Measurements from ENCODE around the gene CSN2.

Gene CSN2, protein sequence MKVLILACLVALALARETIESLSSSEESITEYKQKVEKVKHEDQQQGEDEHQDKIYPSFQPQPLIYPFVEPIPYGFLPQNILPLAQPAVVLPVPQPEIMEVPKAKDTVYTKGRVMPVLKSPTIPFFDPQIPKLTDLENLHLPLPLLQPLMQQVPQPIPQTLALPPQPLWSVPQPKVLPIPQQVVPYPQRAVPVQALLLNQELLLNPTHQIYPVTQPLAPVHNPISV

DNA sequence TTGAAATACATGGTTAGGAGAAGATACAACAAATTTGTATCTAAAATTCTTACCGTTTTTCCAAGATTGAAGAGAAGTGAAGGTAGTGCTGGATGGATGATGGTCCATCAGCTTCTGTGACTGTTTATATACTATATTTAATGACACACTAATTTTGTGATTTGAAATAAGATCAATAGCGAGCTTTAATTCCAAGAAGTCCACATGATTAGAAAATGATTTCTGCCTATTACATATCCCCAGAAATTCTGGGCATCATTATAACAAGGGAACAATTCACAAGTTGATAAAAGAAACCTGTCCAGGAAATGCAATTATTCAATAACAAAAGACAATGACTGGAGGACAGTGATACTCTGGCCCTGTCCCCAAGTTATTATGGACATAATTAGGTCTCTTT is at the start of gene CSN2:
CSN2 (minus strand) TSS at position 101 of the 400 bp plus-strand sequence. CDS start 4,733 bp downstream, outside the sequence.
- DNase-seq (ENCODE audit: low read depth in 1 of 2, low spot score in 1 of 2), result no peak
- in situ Hi-C loops (cut with HindIII; ENCODE audit: low pct_unique_long_range_greater_than_20kb, low sequenced_read_pairs), result no loop called here
- TF ChIP-seq JUND (IDR thresholded peaks at IDR 0.05; ENCODE audit: low read depth), result no peak

DNA sequence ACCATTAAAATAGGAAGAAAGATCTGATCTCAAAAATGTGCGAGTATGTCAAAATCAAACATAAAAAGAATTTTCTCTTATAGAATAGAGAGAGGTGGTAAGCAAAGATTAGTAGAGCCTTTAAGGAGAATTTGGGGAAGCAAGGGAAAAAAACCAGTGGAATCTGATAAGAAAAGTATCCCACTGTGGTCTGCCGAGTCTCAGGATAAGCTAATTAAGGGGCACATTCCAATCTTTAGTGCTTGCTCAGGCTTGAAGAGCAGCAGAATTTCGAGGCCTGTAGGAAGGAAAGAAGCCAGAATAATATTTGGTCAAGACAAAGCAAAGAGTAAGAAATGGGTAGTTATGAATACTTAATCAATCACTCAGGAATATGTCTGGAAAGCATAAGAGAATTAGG is 43.2 kb upstream of the CSN2 start:
- DNase-seq (ENCODE audit: low read depth in 1 of 2, low spot score in 1 of 2), result no peak
- in situ Hi-C loops (cut with HindIII; ENCODE audit: low pct_unique_long_range_greater_than_20kb, low sequenced_read_pairs), result no loop called here
- TF ChIP-seq JUND (IDR thresholded peaks at IDR 0.05; ENCODE audit: low read depth), result no peak

DNA sequence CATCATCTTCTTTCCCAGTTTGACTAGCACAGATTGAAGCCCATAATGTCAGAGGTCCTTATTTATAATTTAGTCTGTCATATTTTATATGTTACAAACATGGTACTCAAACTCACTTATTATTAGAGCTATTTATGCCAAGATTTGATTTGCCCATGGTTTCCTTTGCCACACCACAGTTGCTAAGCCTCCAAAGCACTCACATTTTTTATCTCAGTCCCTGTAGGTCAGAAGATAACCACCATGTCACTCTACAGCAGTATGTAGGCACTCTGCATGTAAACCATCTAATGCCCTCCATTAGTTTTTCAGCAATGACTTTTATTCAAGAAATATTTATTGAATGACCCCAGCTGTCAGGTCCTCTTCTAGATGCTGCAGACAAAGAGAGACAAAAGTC is 37.0 kb upstream of the CSN2 start:
- DNase-seq (ENCODE audit: low read depth in 1 of 2, low spot score in 1 of 2), result no peak
- in situ Hi-C loops (cut with HindIII; ENCODE audit: low pct_unique_long_range_greater_than_20kb, low sequenced_read_pairs), result no loop called here
- no peak for TF ChIP-seq JUND (IDR thresholded peaks at IDR 0.05; ENCODE audit: low read depth)

- no peak for DNase-seq (ENCODE audit: low read depth in 1 of 2, low spot score in 1 of 2)
- in situ Hi-C loops (cut with HindIII; ENCODE audit: low pct_unique_long_range_greater_than_20kb, low sequenced_read_pairs), result no loop called here
- TF ChIP-seq JUND (IDR thresholded peaks at IDR 0.05; ENCODE audit: low read depth), result no peak
Observed at GRCh38 chr4:70000711-70001110, 35.2 kb upstream of the CSN2 start.

- TF ChIP-seq JUND (IDR thresholded peaks at IDR 0.05; ENCODE audit: low read depth), result no peak
- in situ Hi-C loops (cut with HindIII; ENCODE audit: low pct_unique_long_range_greater_than_20kb, low sequenced_read_pairs), result no loop called here
- no peak for DNase-seq (ENCODE audit: low read depth in 1 of 2, low spot score in 1 of 2)
Observed at GRCh38 chr4:69999420-69999819, 33.9 kb upstream of the CSN2 start.

DNA sequence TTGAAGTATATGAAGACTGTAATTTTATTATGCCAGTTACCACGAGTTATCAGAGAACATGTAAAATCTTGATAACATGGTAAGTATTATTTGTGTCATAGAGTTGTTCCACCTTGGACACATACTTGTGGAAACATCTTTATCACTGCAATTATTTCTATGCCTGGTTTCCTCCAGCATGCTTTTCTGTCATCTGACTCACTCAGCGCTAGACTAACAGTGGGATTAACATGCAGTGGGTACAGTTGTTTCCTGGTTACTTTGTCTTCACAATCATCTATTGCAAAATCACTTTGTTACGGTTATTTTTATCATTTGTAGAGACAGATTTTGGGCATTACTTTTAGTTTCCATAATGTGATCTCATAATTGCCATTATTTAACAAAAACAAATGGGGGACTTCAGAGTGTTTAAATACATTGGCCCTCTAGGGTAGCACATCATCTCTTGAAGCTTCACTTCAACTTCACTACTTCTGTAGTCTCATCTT is 30.0 kb upstream of the CSN2 start, which contains the start of gene STATH:
STATH (plus strand) TSS at position 441 of the 491 bp plus-strand sequence. CDS start 2,472 bp downstream, outside the sequence.
- in situ Hi-C loops (cut with HindIII; ENCODE audit: low pct_unique_long_range_greater_than_20kb, low sequenced_read_pairs), result no loop called here
- no peak for TF ChIP-seq JUND (IDR thresholded peaks at IDR 0.05; ENCODE audit: low read depth)
- DNase-seq (ENCODE audit: low read depth in 1 of 2, low spot score in 1 of 2), result no peak

GRCh38 chr4:69994782-69995181 is 29.3 kb upstream of the CSN2 start:
- DNase-seq (ENCODE audit: low read depth in 1 of 2, low spot score in 1 of 2), result peak in 1 of 2 experiments; percentile 3
- no peak for TF ChIP-seq JUND (IDR thresholded peaks at IDR 0.05; ENCODE audit: low read depth)
- in situ Hi-C loops (cut with HindIII; ENCODE audit: low pct_unique_long_range_greater_than_20kb, low sequenced_read_pairs), result no loop called here

- no peak for DNase-seq (ENCODE audit: low read depth in 1 of 2, low spot score in 1 of 2)
- TF ChIP-seq JUND (IDR thresholded peaks at IDR 0.05; ENCODE audit: low read depth), result no peak
- in situ Hi-C loops (cut with HindIII; ENCODE audit: low pct_unique_long_range_greater_than_20kb, low sequenced_read_pairs), result no loop called here
Observed at GRCh38 chr4:69991016-69991415, 25.5 kb upstream of the CSN2 start.

DNA sequence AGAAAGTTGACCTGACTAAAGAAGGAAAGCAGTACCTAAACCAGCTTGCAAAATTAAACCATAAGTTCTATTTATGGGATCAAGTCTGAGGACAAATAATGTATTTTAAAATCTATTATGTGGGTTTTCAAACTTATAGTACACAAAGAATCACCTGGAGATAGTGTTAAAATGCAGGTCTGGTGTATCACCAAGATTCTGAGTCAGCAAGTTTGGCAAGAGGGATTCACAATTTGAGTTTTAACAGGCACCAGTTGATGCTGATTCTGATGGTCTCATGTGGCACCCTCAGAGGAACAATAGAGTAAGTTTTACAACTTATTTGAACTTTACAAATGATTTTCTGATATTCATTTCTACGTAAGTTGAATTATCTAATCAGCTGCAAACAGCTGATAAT is 21.1 kb upstream of the CSN2 start:
- no peak for TF ChIP-seq JUND (IDR thresholded peaks at IDR 0.05; ENCODE audit: low read depth)

DNA sequence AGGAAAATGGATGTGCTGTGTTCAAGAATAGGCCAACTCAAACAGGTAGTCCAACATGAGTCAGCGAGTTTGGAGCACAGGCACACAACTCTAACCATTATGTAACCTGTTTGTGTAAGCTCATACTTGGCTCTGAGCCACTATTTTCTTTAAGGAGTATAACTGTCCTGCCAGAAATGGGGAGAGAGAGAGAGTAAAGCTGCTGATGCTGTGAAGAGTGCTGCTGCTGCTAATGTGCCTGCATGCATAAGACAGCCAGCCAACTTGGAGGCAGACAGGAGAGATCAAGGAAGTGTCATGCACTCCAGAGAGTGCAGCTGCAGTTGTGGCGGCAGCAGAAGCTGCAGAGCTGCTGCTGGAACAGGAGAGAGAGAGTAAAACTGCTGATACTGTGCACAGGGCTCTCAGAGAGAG is 18.5 kb upstream of the CSN2 start:
- in situ Hi-C loops (cut with HindIII; ENCODE audit: low pct_unique_long_range_greater_than_20kb, low sequenced_read_pairs), result no loop called here

More for the DNA sequence above, 21.1 kb upstream of the CSN2 start:
- in situ Hi-C loops (cut with HindIII; ENCODE audit: low pct_unique_long_range_greater_than_20kb, low sequenced_read_pairs), result no loop called here
- DNase-seq (ENCODE audit: low read depth in 1 of 2, low spot score in 1 of 2), result no peak

DNA sequence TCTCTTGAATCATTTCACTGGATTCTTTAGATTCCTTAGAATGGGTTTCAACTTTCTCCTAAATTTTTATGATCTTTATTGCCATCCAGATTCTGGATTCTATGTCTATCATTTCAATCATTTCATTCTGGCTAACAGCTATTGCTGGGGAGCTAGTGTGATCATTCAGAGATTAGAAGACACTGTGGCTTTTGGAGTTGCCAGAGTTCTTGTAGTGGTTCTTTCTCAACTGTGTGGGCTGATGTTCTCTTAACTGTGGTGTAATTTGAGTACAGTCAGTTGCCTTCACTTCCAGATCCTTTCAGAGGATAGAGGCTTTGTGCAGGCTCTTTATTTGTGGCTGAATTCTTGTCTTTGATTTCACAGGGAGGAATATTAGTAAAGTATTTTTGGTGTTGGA is 12.1 kb upstream of the CSN2 start:
- in situ Hi-C loops (cut with HindIII; ENCODE audit: low pct_unique_long_range_greater_than_20kb, low sequenced_read_pairs), result no loop called here
- DNase-seq (ENCODE audit: low read depth in 1 of 2, low spot score in 1 of 2), result no peak
- TF ChIP-seq JUND (IDR thresholded peaks at IDR 0.05; ENCODE audit: low read depth), result no peak

More for the DNA sequence above, 18.5 kb upstream of the CSN2 start:
- DNase-seq (ENCODE audit: low read depth in 1 of 2, low spot score in 1 of 2), result peak; percentile 13 to 88
- TF ChIP-seq JUND (IDR thresholded peaks at IDR 0.05; ENCODE audit: low read depth), result 0 out of 2 replicates have a peak, but pooled peaks have one; percentile 12

- DNase-seq (ENCODE audit: low read depth in 1 of 2, low spot score in 1 of 2), result no peak
- no peak for TF ChIP-seq JUND (IDR thresholded peaks at IDR 0.05; ENCODE audit: low read depth)
- in situ Hi-C loops (cut with HindIII; ENCODE audit: low pct_unique_long_range_greater_than_20kb, low sequenced_read_pairs), result no loop called here
Observed at GRCh38 chr4:69974631-69975030, 9.1 kb upstream of the CSN2 start.

DNA sequence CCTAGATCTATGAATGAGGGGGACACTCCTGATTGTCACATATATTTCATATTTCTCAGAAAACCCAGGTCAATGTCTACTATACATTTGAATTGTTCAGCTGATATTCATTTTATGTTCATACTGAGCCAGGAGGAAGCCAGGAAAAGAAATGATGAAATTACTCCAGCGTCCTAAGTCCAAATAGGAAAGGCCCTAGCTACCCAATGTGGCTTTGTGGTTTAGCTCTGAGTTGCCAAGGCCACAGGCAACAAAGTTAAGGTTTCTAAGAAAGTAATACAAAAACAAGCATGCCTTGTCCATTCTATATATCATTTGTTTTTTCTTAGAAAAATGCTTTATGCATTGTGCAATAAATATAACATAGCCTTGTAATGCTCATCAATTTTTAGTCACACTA is 4.5 kb upstream of the CSN2 start:
- TF ChIP-seq JUND (IDR thresholded peaks at IDR 0.05; ENCODE audit: low read depth), result no peak
- DNase-seq (ENCODE audit: low read depth in 1 of 2, low spot score in 1 of 2), result no peak
- in situ Hi-C loops (cut with HindIII; ENCODE audit: low pct_unique_long_range_greater_than_20kb, low sequenced_read_pairs), result no loop called here

- in situ Hi-C loops (cut with HindIII; ENCODE audit: low pct_unique_long_range_greater_than_20kb, low sequenced_read_pairs), result no loop called here
- no peak for TF ChIP-seq JUND (IDR thresholded peaks at IDR 0.05; ENCODE audit: low read depth)
Observed at GRCh38 chr4:69957209-69957608, 8.3 kb downstream of the CSN2 start.

More at GRCh38 chr4:69957209-69957608, 8.3 kb downstream of the CSN2 start:
- no peak for DNase-seq (ENCODE audit: low read depth in 1 of 2, low spot score in 1 of 2)

Measured in T47D (cell line).